Activated naive CD4-positive, alpha-beta T cell treated with anti-CD3 and anti-CD28 coated beads, Interleukin-2, amount 10 ng/mL, durations not matched to agents 7 days and 5 days (primary cell): ENCODE data around the gene NT5M.

Source experiments
- CTCF ChIA-PET: fragments of 350-600 bp; sonication (Branson Sonifier 250); formaldehyde crosslinking; loops from one replicate; lab custom pipeline; 2021; ENCODE audit warnings: antibody characterized with exemption; lab: Charles Lee
- DNase-seq: peaks from one replicate; pipeline ENCODE4 v3.0.0-alpha.2; 2020
- H3K27ac Mint-ChIP-seq: one replicate; pipeline ENCODE4 v1.8.0; 2021; ENCODE audit warnings: mild to moderate bottlenecking, moderate library complexity, mixed read lengths
- H3K27me3 Mint-ChIP-seq: one replicate; pipeline ENCODE4 v1.8.0; 2021; ENCODE audit warnings: mild to moderate bottlenecking, mixed read lengths
- H3K36me3 Mint-ChIP-seq: one replicate; pipeline ENCODE4 v1.8.0; 2021; ENCODE audit warnings: mixed read lengths
- H3K4me1 Mint-ChIP-seq: one replicate; pipeline ENCODE4 v1.8.0; 2021; ENCODE audit warnings: mixed read lengths
- H3K4me3 Mint-ChIP-seq: one replicate; pipeline ENCODE4 v1.8.0; 2021; ENCODE audit warnings: mild to moderate bottlenecking, moderate library complexity, mixed read lengths
- H3K9me3 Mint-ChIP-seq: one replicate; pipeline ENCODE4 v1.8.0; 2021; ENCODE audit warnings: mixed read lengths

NT5M gene

GRCh38 chr17:17387017-17387497 is 83.9 kb downstream of the NT5M start:
- Mint-ChIP-seq H3K27me3 (peaks cover 41% of the 10 kb centered on the region), H3K9me3 (no peaks in the 10 kb centered on the region), H3K27ac (no peak overlapping the region), H3K36me3 (no peaks in the 10 kb centered on the region), H3K4me3 (no peak overlapping the region), H3K4me1 (peaks cover 8% of the 10 kb centered on the region)
- DNase-seq: no peak
- CTCF ChIA-PET: interaction anchor here (0.6 to 0.9 kb wide), 2 partner anchors 31 to 110 kb away, joined by 3 read pairs; no protein-coding TSS in a partner anchor

GRCh38 chr17:17387498-17388362 is 84.6 kb downstream of the NT5M start:
- H3K27me3 Mint-ChIP-seq: peaks cover 44% of the 10 kb centered on the region
- H3K36me3 Mint-ChIP-seq: no peaks in the 10 kb centered on the region
- no peak overlapping the region for H3K4me3 Mint-ChIP-seq
- no peaks in the 10 kb centered on the region for H3K9me3 Mint-ChIP-seq
- CTCF ChIA-PET: interaction anchor here (0.9 kb wide), 1 partner anchor 32 kb away, joined by 3 read pairs; no protein-coding TSS in a partner anchor
- peaks cover 14% of the 10 kb centered on the region for H3K4me1 Mint-ChIP-seq
- DNase-seq: no peak
- no peak overlapping the region for H3K27ac Mint-ChIP-seq

GRCh38 chr17:17388657-17389496 is 85.7 kb downstream of the NT5M start:
- Mint-ChIP-seq H3K4me1 (peaks cover 17% of the 10 kb centered on the region), H3K27ac (no peak overlapping the region), H3K27me3 (peaks cover 51% of the 10 kb centered on the region), H3K36me3 (no peaks in the 10 kb centered on the region), H3K4me3 (no peak overlapping the region), H3K9me3 (no peaks in the 10 kb centered on the region)
- CTCF ChIA-PET: interaction anchor here (1.1 kb wide), 1 partner anchor 11 kb away, joined by 5 read pairs; no protein-coding TSS in a partner anchor
- no peak for DNase-seq

- CTCF ChIA-PET: interaction anchor here (0.7 to 1.3 kb wide), 4 partner anchors 25 to 407 kb away, joined by 3 to 5 read pairs (median 3); partner anchors contain the start of gene RASD1
- Mint-ChIP-seq H3K4me1 (peaks cover 17% of the 10 kb centered on the region), H3K27me3 (peaks cover 71% of the 10 kb centered on the region), H3K4me3 (peak overlapping the region; percentile 64), H3K9me3 (no peaks in the 10 kb centered on the region), H3K36me3 (no peaks in the 10 kb centered on the region), H3K27ac (peak overlapping the region; percentile 78)
- DNase-seq: peak; percentile 78
Measured at GRCh38 chr17:17391668-17392370, 88.6 kb downstream of the NT5M start.

- Mint-ChIP-seq H3K4me1 (peaks cover 19% of the 10 kb centered on the region), H3K36me3 (no peaks in the 10 kb centered on the region), H3K27ac (no peak overlapping the region), H3K4me3 (no peak overlapping the region), H3K27me3 (peaks cover 74% of the 10 kb centered on the region), H3K9me3 (no peaks in the 10 kb centered on the region)
- CTCF ChIA-PET: no interaction called here
- DNase-seq: no peak
Measured at GRCh38 chr17:17393976-17394375, 90.8 kb downstream of the NT5M start.

- CTCF ChIA-PET: no interaction called here
- Mint-ChIP-seq H3K27ac (no peak overlapping the region), H3K36me3 (no peaks in the 10 kb centered on the region), H3K4me3 (no peak overlapping the region), H3K27me3 (peaks cover 75% of the 10 kb centered on the region), H3K4me1 (peaks cover 19% of the 10 kb centered on the region), H3K9me3 (no peaks in the 10 kb centered on the region)
- no peak for DNase-seq
Measured at GRCh38 chr17:17394494-17394893, 91.3 kb downstream of the NT5M start.

GRCh38 chr17:17395246-17395802 is 92.2 kb downstream of the NT5M start:
- DNase-seq: no peak
- Mint-ChIP-seq H3K4me3 (no peak overlapping the region), H3K9me3 (no peaks in the 10 kb centered on the region), H3K36me3 (no peaks in the 10 kb centered on the region), H3K4me1 (peaks cover 19% of the 10 kb centered on the region), H3K27me3 (peaks cover 75% of the 10 kb centered on the region), H3K27ac (no peak overlapping the region)
- CTCF ChIA-PET: no interaction called here

GRCh38 chr17:17395885-17396284 is 92.7 kb downstream of the NT5M start:
- no peak overlapping the region for H3K27ac Mint-ChIP-seq
- H3K27me3 Mint-ChIP-seq: peaks cover 76% of the 10 kb centered on the region
- CTCF ChIA-PET: no interaction called here
- H3K36me3 Mint-ChIP-seq: no peaks in the 10 kb centered on the region
- DNase-seq: no peak
- peaks cover 20% of the 10 kb centered on the region for H3K4me1 Mint-ChIP-seq
- no peak overlapping the region for H3K4me3 Mint-ChIP-seq
- no peaks in the 10 kb centered on the region for H3K9me3 Mint-ChIP-seq
